Measurements from ENCODE around the gene ISOC2. TPM values are rescaled to one million over a fixed set of nuclear protein-coding genes. Genes with fewer than 3 reads are reported as not detected.

The ISOC2 gene
- total and polyA plus RNA-seq, 4 donors: 49.1 to 181 (median 118) TPM

DNA sequence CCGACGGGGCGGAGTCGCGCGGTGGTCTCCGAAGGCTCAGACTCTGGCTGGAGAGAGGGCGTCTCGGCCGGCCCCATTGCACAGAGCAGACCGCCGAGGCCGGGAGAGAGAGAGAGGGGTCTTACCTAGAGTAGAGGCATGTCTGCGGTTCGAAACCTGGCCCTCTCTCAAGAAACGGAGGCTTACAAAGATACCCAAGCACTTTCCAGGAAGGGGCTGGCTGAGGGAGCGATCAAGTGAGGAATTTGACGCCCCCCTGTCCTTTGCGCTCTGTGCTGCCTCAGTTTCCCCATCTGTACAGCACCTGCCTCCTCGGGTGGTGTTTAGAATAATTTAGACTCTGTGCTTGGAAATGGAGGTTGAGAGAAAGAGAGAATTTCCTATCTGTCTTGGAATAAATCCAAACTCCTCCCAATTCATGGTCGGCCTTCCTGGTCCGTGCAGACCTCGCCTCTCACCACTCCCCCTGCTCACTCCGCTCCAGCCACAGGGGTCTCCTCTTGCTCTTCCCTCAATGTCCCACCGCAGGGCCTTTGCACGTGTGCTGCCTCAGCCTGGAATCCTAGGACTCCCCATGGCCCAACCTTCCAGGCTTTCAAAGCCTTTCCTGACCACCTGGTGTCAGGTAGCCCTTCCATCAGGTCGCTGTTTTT is 658 bp upstream of the ISOC2 start:
- Histone ChIP-seq H3K4me3 (ENCODE audit: low read depth in 1 of 3, low read length in 3 of 3) (peak overlapping the region; percentile 38 to 85 (median 58)), H3K36me3 (ENCODE audit: control insufficient read depth in 4 of 4, insufficient read depth in 3 of 4, low read depth in 1 of 4, low read length in 3 of 4) (no peaks in the 10 kb centered on the region), H3K9ac (ENCODE audit: low read depth in 1 of 2, low read length in 2 of 2) (peak overlapping the region; percentile 57 to 84), H3K27ac (ENCODE audit: low read depth in 1 of 2, low read length in 2 of 2) (peak overlapping the region; percentile 72 to 89), H3K4me1 (ENCODE audit: control insufficient read depth in 4 of 4, insufficient read depth in 4 of 4, low read length in 3 of 4) (peaks cover 12 to 35% (median 26%) of the 10 kb centered on the region in 4 donors), H3K27me3 (ENCODE audit: control insufficient read depth in 4 of 4, insufficient read depth in 4 of 4, low read length in 3 of 4) (no peaks in the 10 kb centered on the region), H3K9me3 (ENCODE audit: control insufficient read depth in 4 of 4, low read length in 3 of 4) (no peaks in the 10 kb centered on the region)
- no peak for TF ChIP-seq TAF1 (conservative IDR thresholded peaks at IDR 0.05)
- WGBS: 12% methylated on average over 27 of the region's 27 CpGs
- no peak for DNase-seq (ENCODE audit: low spot score)

DNA sequence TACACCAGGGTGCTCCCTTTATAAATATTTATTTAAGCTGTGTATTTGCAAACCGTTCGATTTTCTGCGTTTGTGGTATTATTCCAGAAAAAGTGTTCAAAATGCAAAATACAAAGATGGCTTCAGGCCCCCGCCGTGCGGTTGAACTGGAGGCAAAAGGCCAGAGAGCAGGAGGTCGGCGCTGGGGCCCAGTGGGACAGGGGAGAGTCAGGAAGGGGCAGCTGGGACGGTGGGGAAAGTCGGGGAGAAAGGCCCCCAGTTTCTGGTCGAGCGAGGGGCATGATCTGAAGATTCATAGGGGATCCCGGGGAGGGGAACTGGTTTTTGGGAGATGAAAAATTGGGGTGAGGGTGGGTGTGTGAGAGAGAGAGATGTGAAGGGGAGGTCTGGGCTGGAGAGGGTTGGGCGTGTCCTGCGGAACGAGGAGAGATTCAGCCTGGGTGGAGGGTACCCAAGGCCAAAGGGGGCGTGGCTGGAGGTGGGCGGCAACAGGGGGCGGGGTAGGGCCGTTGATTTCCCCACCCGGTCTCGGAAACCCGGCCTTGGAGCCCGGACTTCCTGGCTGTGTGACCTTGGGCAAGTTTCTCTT is 678 bp downstream of the ISOC2 start:
- no peaks in the 10 kb centered on the region for H3K9me3 ChIP-seq (ENCODE audit: control insufficient read depth in 4 of 4, low read length in 3 of 4)
- 6% methylated on average over 24 of the region's 24 CpGs for WGBS

More for the DNA sequence above, 678 bp downstream of the ISOC2 start:
- peak; percentile 86 for DNase-seq (ENCODE audit: low spot score)
- Histone ChIP-seq H3K4me3 (ENCODE audit: low read depth in 1 of 3, low read length in 3 of 3) (peak overlapping the region; percentile 77 to 86 (median 82)), H3K9ac (ENCODE audit: low read depth in 1 of 2, low read length in 2 of 2) (peak overlapping the region; percentile 49 to 84), H3K36me3 (ENCODE audit: control insufficient read depth in 4 of 4, insufficient read depth in 3 of 4, low read depth in 1 of 4, low read length in 3 of 4) (peaks cover 0 to 5% (median 1%) of the 10 kb centered on the region in 4 donors), H3K27me3 (ENCODE audit: control insufficient read depth in 4 of 4, insufficient read depth in 4 of 4, low read length in 3 of 4) (no peaks in the 10 kb centered on the region), H3K27ac (ENCODE audit: low read depth in 1 of 2, low read length in 2 of 2) (peak overlapping the region; percentile 93 to 97), H3K4me1 (ENCODE audit: control insufficient read depth in 4 of 4, insufficient read depth in 4 of 4, low read length in 3 of 4) (peaks cover 12 to 34% (median 27%) of the 10 kb centered on the region in 4 donors)
- no peak for TF ChIP-seq EGR1 (IDR thresholded peaks at IDR 0.05; ENCODE audit: low read depth in 2 of 2)
- TF ChIP-seq, protein P1, sequence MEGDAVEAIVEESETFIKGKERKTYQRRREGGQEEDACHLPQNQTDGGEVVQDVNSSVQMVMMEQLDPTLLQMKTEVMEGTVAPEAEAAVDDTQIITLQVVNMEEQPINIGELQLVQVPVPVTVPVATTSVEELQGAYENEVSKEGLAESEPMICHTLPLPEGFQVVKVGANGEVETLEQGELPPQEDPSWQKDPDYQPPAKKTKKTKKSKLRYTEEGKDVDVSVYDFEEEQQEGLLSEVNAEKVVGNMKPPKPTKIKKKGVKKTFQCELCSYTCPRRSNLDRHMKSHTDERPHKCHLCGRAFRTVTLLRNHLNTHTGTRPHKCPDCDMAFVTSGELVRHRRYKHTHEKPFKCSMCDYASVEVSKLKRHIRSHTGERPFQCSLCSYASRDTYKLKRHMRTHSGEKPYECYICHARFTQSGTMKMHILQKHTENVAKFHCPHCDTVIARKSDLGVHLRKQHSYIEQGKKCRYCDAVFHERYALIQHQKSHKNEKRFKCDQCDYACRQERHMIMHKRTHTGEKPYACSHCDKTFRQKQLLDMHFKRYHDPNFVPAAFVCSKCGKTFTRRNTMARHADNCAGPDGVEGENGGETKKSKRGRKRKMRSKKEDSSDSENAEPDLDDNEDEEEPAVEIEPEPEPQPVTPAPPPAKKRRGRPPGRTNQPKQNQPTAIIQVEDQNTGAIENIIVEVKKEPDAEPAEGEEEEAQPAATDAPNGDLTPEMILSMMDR (IDR thresholded peaks at IDR 0.05; ENCODE audit: low read depth, low read length, missing input control): no peak
- TF ChIP-seq RAD21 (IDR thresholded peaks at IDR 0.05): no peak
- TF ChIP-seq YY1 (IDR thresholded peaks at IDR 0.05): peak; percentile 31
- TF ChIP-seq HNF4A (conservative IDR thresholded peaks at IDR 0.05): peak in 1 of 2 donors; percentile 61
- no peak for TF ChIP-seq ATF3 (IDR thresholded peaks at IDR 0.05)
- no peak for TF ChIP-seq FOXA1 (IDR thresholded peaks at IDR 0.05)
- TF ChIP-seq GABPA (IDR thresholded peaks at IDR 0.05 in 1 of 2, conservative IDR thresholded peaks at IDR 0.05 in 1 of 2): peak in 1 of 2 donors; percentile 65
- TF ChIP-seq MAX (IDR thresholded peaks at IDR 0.05): peak; percentile 16
- no peak for TF ChIP-seq TAF1 (conservative IDR thresholded peaks at IDR 0.05)
- no peak for TF ChIP-seq SP1 (IDR thresholded peaks at IDR 0.05)
- TF ChIP-seq RXRA (IDR thresholded peaks at IDR 0.05): peak; percentile 65 to 81
- TF ChIP-seq, protein P2, sequence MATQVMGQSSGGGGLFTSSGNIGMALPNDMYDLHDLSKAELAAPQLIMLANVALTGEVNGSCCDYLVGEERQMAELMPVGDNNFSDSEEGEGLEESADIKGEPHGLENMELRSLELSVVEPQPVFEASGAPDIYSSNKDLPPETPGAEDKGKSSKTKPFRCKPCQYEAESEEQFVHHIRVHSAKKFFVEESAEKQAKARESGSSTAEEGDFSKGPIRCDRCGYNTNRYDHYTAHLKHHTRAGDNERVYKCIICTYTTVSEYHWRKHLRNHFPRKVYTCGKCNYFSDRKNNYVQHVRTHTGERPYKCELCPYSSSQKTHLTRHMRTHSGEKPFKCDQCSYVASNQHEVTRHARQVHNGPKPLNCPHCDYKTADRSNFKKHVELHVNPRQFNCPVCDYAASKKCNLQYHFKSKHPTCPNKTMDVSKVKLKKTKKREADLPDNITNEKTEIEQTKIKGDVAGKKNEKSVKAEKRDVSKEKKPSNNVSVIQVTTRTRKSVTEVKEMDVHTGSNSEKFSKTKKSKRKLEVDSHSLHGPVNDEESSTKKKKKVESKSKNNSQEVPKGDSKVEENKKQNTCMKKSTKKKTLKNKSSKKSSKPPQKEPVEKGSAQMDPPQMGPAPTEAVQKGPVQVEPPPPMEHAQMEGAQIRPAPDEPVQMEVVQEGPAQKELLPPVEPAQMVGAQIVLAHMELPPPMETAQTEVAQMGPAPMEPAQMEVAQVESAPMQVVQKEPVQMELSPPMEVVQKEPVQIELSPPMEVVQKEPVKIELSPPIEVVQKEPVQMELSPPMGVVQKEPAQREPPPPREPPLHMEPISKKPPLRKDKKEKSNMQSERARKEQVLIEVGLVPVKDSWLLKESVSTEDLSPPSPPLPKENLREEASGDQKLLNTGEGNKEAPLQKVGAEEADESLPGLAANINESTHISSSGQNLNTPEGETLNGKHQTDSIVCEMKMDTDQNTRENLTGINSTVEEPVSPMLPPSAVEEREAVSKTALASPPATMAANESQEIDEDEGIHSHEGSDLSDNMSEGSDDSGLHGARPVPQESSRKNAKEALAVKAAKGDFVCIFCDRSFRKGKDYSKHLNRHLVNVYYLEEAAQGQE (IDR thresholded peaks at IDR 0.05): peak; percentile 5
- TF ChIP-seq, protein P3, sequence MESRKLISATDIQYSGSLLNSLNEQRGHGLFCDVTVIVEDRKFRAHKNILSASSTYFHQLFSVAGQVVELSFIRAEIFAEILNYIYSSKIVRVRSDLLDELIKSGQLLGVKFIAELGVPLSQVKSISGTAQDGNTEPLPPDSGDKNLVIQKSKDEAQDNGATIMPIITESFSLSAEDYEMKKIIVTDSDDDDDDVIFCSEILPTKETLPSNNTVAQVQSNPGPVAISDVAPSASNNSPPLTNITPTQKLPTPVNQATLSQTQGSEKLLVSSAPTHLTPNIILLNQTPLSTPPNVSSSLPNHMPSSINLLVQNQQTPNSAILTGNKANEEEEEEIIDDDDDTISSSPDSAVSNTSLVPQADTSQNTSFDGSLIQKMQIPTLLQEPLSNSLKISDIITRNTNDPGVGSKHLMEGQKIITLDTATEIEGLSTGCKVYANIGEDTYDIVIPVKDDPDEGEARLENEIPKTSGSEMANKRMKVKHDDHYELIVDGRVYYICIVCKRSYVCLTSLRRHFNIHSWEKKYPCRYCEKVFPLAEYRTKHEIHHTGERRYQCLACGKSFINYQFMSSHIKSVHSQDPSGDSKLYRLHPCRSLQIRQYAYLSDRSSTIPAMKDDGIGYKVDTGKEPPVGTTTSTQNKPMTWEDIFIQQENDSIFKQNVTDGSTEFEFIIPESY (IDR thresholded peaks at IDR 0.05): no peak
- TF ChIP-seq NR2F2 (IDR thresholded peaks at IDR 0.05): peak; percentile 31
- TF ChIP-seq FOXA2 (IDR thresholded peaks at IDR 0.05): no peak
- no peak for TF ChIP-seq JUND (IDR thresholded peaks at IDR 0.05)
- TF ChIP-seq HNF4G (IDR thresholded peaks at IDR 0.05): peak; percentile 22
